ENCODE data around the gene PAX8.
A peak's percentile ranks its signal among the peaks of the same experiment; 100 is the strongest.
"Not testable (repeated sequence)": the region's sequence is repeated elsewhere in the genome, so short reads cannot be mapped to it uniquely, and the experiment has no call there.

Gene PAX8

GRCh38 chr2:113309655-113310387 is 31.1 kb upstream of the PAX8 start:
- peaks cover 0 to 22% (median 14%) of the 10 kb centered on the region in 10 experiments; a peak in 11 of 20 replicates for H3K4me1 ChIP-seq
- H3K4me2 ChIP-seq = peak overlapping the region in 7 of 11 experiments; percentile 0 to 59 (median 29); a peak in 11 of 22 replicates
- H3K27me3 ChIP-seq = no peaks in the 10 kb centered on the region
- no peaks in the 10 kb centered on the region for H4K20me1 ChIP-seq
- H3K4me3 ChIP-seq = no peak overlapping the region
- H3K9ac ChIP-seq = peak overlapping the region in 2 of 11 experiments; percentile 7 to 25; a peak in 1 of 22 replicates
- H3K36me3 ChIP-seq = no peaks in the 10 kb centered on the region
- no peak for TF ChIP-seq Cebpa-rat (IDR thresholded peaks at IDR 0.05)
- no peaks in the 10 kb centered on the region for H3K9me3 ChIP-seq (replicated peaks in 1 of 11)
- H3K27ac ChIP-seq = no peak overlapping the region

GRCh38 chr2:113308784-113309183 is 30.1 kb upstream of the PAX8 start:
- peaks cover 0 to 22% (median 13%) of the 10 kb centered on the region in 10 experiments; a peak in 11 of 20 replicates for H3K4me1 ChIP-seq
- H3K4me2 ChIP-seq, H3K27ac ChIP-seq: not testable (repeated sequence)

GRCh38 chr2:113306207-113306606 is 27.5 kb upstream of the PAX8 start:
- H4K20me1 ChIP-seq; H3K9me3 ChIP-seq (replicated peaks in 1 of 11); H3K4me3 ChIP-seq; H3K4me2 ChIP-seq; H3K27ac ChIP-seq; H3K36me3 ChIP-seq; H3K27me3 ChIP-seq; H3K9ac ChIP-seq: not testable (repeated sequence)
- H3K4me1 ChIP-seq = peaks cover 0 to 20% (median 10%) of the 10 kb centered on the region in 10 experiments; a peak in 10 of 20 replicates

More at GRCh38 chr2:113308784-113309183, 30.1 kb upstream of the PAX8 start:
- not testable (repeated sequence) for H3K36me3 ChIP-seq; H3K4me3 ChIP-seq; H3K9ac ChIP-seq; H3K9me3 ChIP-seq (replicated peaks in 1 of 11); H4K20me1 ChIP-seq; H3K27me3 ChIP-seq

GRCh38 chr2:113305749-113306148 is 27.0 kb upstream of the PAX8 start:
- H3K9me3 ChIP-seq (replicated peaks in 1 of 11); H3K27ac ChIP-seq; H4K20me1 ChIP-seq; H3K9ac ChIP-seq; H3K4me2 ChIP-seq; H3K4me3 ChIP-seq; H3K27me3 ChIP-seq; H3K36me3 ChIP-seq: not testable (repeated sequence)
- H3K4me1 ChIP-seq = peaks cover 0 to 19% (median 8%) of the 10 kb centered on the region in 10 experiments; a peak in 10 of 20 replicates

GRCh38 chr2:113305146-113305545 is 26.4 kb upstream of the PAX8 start:
- Histone ChIP-seq H3K27ac (no peak overlapping the region), H3K9ac (no peak overlapping the region), H4K20me1 (no peaks in the 10 kb centered on the region), H3K36me3 (no peaks in the 10 kb centered on the region), H3K27me3 (no peaks in the 10 kb centered on the region), H3K4me1 (peaks cover 0 to 15% (median 9%) of the 10 kb centered on the region in 10 experiments; a peak in 15 of 20 replicates), H3K9me3 (replicated peaks in 1 of 11) (no peaks in the 10 kb centered on the region), H3K4me3 (no peak overlapping the region), H3K4me2 (no peak overlapping the region)
- TF ChIP-seq Cebpa-rat (IDR thresholded peaks at IDR 0.05) = no peak

GRCh38 chr2:113304702-113305101 is 26.0 kb upstream of the PAX8 start:
- Histone ChIP-seq H3K4me3 (no peak overlapping the region), H3K9ac (no peak overlapping the region), H3K27me3 (no peaks in the 10 kb centered on the region), H3K36me3 (no peaks in the 10 kb centered on the region), H4K20me1 (no peaks in the 10 kb centered on the region), H3K9me3 (replicated peaks in 1 of 11) (no peaks in the 10 kb centered on the region), H3K4me1 (peaks cover 0 to 11% (median 6%) of the 10 kb centered on the region in 10 experiments; a peak in 15 of 20 replicates), H3K27ac (no peak overlapping the region), H3K4me2 (no peak overlapping the region)
- TF ChIP-seq Cebpa-rat (IDR thresholded peaks at IDR 0.05) = no peak

GRCh38 chr2:113302216-113302980 is 23.7 kb upstream of the PAX8 start:
- not testable (repeated sequence) for H3K36me3 ChIP-seq; H3K4me2 ChIP-seq; H3K9ac ChIP-seq; H3K4me3 ChIP-seq; H3K27ac ChIP-seq; H3K27me3 ChIP-seq; H4K20me1 ChIP-seq; H3K9me3 ChIP-seq (replicated peaks in 1 of 11)
- peaks cover 0 to 13% (median 5%) of the 10 kb centered on the region in 10 experiments; a peak in 9 of 20 replicates for H3K4me1 ChIP-seq

- Histone ChIP-seq H3K36me3 (no peaks in the 10 kb centered on the region), H3K27ac (no peak overlapping the region)
- TF ChIP-seq Cebpa-rat (IDR thresholded peaks at IDR 0.05) = no peak
Observed at GRCh38 chr2:113300281-113300680, 21.6 kb upstream of the PAX8 start.

GRCh38 chr2:113298176-113298575 is 19.5 kb upstream of the PAX8 start:
- H3K27ac ChIP-seq = no peak overlapping the region

More at GRCh38 chr2:113300281-113300680, 21.6 kb upstream of the PAX8 start:
- no peaks in the 10 kb centered on the region for H3K9me3 ChIP-seq (replicated peaks in 1 of 11)
- no peaks in the 10 kb centered on the region for H4K20me1 ChIP-seq
- no peak overlapping the region for H3K4me3 ChIP-seq
- H3K9ac ChIP-seq = no peak overlapping the region
- peak overlapping the region in 6 of 11 experiments; percentile 2 to 44 (median 16); a peak in 7 of 22 replicates for H3K4me2 ChIP-seq
- H3K27me3 ChIP-seq = no peaks in the 10 kb centered on the region
- peaks cover 0 to 13% (median 5%) of the 10 kb centered on the region in 10 experiments; a peak in 10 of 20 replicates for H3K4me1 ChIP-seq

GRCh38 chr2:113297590-113297989 is 18.9 kb upstream of the PAX8 start:
- H3K36me3 ChIP-seq; H3K9ac ChIP-seq; H3K4me2 ChIP-seq; H3K4me3 ChIP-seq; H3K27ac ChIP-seq; H3K27me3 ChIP-seq; H4K20me1 ChIP-seq; H3K9me3 ChIP-seq (replicated peaks in 1 of 11): not testable (repeated sequence)
- H3K4me1 ChIP-seq = peaks cover 0 to 13% (median 5%) of the 10 kb centered on the region in 10 experiments; a peak in 10 of 20 replicates

More at GRCh38 chr2:113298176-113298575, 19.5 kb upstream of the PAX8 start:
- Histone ChIP-seq H3K4me1 (peaks cover 0 to 13% (median 5%) of the 10 kb centered on the region in 10 experiments; a peak in 10 of 20 replicates), H3K4me2 (peak overlapping the region in 1 of 11 experiments; percentile 17; a peak in 3 of 22 replicates), H3K9ac (no peak overlapping the region), H4K20me1 (no peaks in the 10 kb centered on the region), H3K4me3 (no peak overlapping the region), H3K36me3 (no peaks in the 10 kb centered on the region), H3K27me3 (no peaks in the 10 kb centered on the region), H3K9me3 (replicated peaks in 1 of 11) (no peaks in the 10 kb centered on the region)
- TF ChIP-seq Cebpa-rat (IDR thresholded peaks at IDR 0.05) = 0 out of 22 replicates have a peak, but pooled peaks of 1 of the 11 experiments have one; percentile 11

Data from BLaER1 treated with 17β-estradiol and CSF1 and Interleukin-3, amounts not matched to agents 10 nM and 100 nM (cell line).